ENCODE measurements around the gene SHPK. TPM values are rescaled to one million over a fixed set of nuclear protein-coding genes. Genes with fewer than 3 reads are reported as not detected.
A peak's percentile ranks its signal among the peaks of the same experiment; 100 is the strongest.
"Not testable (repeated sequence)": the region's sequence is repeated elsewhere in the genome, so short reads cannot be mapped to it uniquely, and the experiment has no call there.

Gene SHPK
- total RNA-seq, 1 experiment from 2014 or later = 41.2 TPM

- DNase-seq (ENCODE audit: low spot score) = no peak
- in situ Hi-C loops (cut with HindIII; ENCODE audit: low sequenced_read_pairs) = no loop called here
Measured at GRCh38 chr17:3596804-3597464, 39.1 kb downstream of the SHPK start.

GRCh38 chr17:3594976-3595375 is 41.1 kb downstream of the SHPK start:
- DNase-seq (ENCODE audit: low spot score) = no peak
- in situ Hi-C loops (cut with HindIII; ENCODE audit: low sequenced_read_pairs) = no loop called here

DNA sequence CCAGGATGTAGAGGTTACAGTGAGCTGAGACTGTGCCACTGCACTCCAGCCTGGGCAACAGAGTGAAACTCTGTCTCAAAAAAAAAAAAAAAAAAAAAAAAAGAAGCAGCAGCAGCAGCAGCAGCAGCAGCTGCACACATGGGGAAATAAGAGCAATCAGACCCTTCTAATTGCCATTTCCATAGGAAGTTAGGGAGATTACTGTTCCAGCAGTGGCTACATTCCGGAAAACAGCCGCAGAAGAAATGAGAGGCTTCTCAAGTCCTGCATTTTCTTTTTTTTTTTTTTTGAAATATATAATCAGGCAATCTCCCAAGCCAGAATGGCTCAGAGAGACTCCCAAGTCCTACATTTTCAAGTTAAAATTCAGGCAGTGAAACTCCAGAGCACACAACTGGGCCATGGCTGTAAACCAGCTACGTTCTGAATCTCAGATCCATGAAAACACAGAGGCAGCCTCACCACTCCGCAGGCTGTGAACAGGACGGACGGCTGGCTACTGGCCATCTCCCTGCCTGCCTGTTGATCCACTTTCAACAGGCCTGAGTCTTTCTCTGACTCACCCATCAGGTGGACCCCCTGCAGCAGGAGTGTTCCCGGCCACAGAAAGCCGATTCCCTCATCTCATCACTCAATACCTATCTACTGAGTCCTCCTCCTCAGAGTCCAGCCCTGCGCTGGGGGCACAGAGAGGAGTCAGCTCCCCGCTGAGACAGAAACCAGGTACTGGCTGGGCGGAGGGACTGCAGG is 41.8 kb downstream of the SHPK start:
- in situ Hi-C loops (cut with HindIII; ENCODE audit: low sequenced_read_pairs) = no loop called here
- DNase-seq (ENCODE audit: low spot score) = peak; percentile 66

DNA sequence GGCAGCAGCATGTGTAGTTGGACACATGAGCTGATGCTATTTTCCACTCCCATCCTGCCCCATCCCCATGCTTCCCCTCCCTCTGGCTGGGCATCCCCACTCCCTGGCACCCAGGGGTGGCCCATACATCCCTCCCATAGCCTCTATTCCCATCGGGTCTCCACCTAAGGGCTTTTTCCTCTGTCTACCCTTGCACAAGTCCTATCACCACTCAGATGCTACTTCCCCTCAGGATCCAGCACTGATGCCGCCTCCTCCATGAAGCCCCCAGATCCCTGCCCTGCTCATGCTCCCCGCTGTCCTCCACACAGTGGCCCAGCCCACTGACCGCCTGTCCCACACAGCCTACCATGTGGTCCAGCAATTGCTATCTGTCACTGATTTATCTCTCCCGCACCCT is 42.7 kb downstream of the SHPK start:
- no peak for DNase-seq (ENCODE audit: low spot score)
- in situ Hi-C loops (cut with HindIII; ENCODE audit: low sequenced_read_pairs) = no loop called here

DNA sequence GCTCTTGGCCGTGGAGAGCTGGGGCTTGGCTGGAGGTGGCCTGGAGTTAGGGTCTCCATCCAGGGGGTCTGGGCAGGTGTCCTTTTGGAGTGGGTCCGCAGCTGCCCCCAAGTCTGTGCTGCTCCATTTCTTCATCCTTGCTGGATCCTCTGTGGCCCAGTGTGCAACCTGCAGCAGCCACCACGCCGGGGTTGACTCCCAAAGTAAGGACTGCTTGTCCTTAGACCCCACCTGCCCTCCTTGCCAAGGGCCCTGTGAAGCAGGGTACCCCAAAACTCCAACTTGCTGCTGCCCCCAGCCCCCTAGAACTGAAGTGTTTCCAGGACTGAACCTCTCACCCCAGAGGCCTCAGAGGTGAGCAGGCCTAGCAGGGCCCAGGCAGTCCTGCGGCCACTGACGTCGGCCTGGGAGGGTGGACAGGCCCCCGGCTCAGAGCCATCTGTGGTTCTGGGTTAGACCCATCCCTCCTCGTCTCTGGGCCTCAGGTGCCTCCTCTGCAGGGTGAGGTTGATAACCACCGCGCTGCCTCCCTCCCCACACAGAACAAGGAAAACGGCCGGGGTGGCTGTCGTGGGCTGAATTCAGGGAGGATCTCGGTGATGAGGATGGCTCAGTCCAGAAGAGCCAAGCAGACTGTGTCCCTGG is 43.7 kb downstream of the SHPK start:
- in situ Hi-C loops (cut with HindIII; ENCODE audit: low sequenced_read_pairs) = no loop called here
- no peak for DNase-seq (ENCODE audit: low spot score)

DNA sequence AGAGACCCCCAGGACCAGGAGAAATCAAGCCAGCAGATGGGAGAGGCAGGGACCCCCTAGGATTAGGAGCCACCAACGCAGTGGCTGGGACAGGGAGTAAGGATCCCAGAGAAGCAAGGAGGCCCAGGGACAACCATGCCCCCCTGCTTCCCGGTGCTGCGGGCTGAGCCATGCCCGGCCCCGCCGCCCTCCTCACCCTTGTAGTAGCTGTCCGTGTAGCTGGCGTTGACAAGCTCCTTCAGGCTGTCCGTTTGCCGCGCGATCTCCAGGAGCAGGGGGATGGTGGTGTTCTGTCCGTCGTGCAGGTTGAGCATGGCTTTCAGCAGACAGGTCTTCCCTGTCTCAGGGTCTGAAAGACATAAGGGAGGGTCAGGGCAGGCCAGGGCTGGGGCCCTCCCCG is 45.3 kb downstream of the SHPK start:
- in situ Hi-C loops (cut with HindIII; ENCODE audit: low sequenced_read_pairs) = no loop called here
- DNase-seq (ENCODE audit: low spot score) = no peak

- DNase-seq (ENCODE audit: low spot score) = no peak
- in situ Hi-C loops (cut with HindIII; ENCODE audit: low sequenced_read_pairs) = no loop called here
Measured at GRCh38 chr17:3590231-3590630, 45.8 kb downstream of the SHPK start.

GRCh38 chr17:3589784-3590183 is 46.3 kb downstream of the SHPK start:
- no peak for DNase-seq (ENCODE audit: low spot score)
- in situ Hi-C loops (cut with HindIII; ENCODE audit: low sequenced_read_pairs) = no loop called here

- in situ Hi-C loops (cut with HindIII; ENCODE audit: low sequenced_read_pairs) = no loop called here
- no peak for DNase-seq (ENCODE audit: low spot score)
Measured at GRCh38 chr17:3585826-3586225, 50.2 kb downstream of the SHPK start.

- no peak for DNase-seq (ENCODE audit: low spot score)
Measured at GRCh38 chr17:3583456-3583855, 52.6 kb downstream of the SHPK start.

GRCh38 chr17:3582915-3583314 is 53.1 kb downstream of the SHPK start:
- no peak for DNase-seq (ENCODE audit: low spot score)
- in situ Hi-C loops (cut with HindIII; ENCODE audit: low sequenced_read_pairs) = no loop called here

More at GRCh38 chr17:3583456-3583855, 52.6 kb downstream of the SHPK start:
- in situ Hi-C loops (cut with HindIII; ENCODE audit: low sequenced_read_pairs) = no loop called here

GRCh38 chr17:3578667-3579066 is 57.4 kb downstream of the SHPK start:
- DNase-seq (ENCODE audit: low spot score); in situ Hi-C loops (cut with HindIII; ENCODE audit: low sequenced_read_pairs): not testable (repeated sequence)

- DNase-seq (ENCODE audit: low spot score) = peak; percentile 8
- in situ Hi-C loops (cut with HindIII; ENCODE audit: low sequenced_read_pairs) = no loop called here
Measured at GRCh38 chr17:3576970-3577369, 59.1 kb downstream of the SHPK start.

- in situ Hi-C loops (cut with HindIII; ENCODE audit: low sequenced_read_pairs) = no loop called here
- no peak for DNase-seq (ENCODE audit: low spot score)
Measured at GRCh38 chr17:3575511-3575910, 60.5 kb downstream of the SHPK start.

DNA sequence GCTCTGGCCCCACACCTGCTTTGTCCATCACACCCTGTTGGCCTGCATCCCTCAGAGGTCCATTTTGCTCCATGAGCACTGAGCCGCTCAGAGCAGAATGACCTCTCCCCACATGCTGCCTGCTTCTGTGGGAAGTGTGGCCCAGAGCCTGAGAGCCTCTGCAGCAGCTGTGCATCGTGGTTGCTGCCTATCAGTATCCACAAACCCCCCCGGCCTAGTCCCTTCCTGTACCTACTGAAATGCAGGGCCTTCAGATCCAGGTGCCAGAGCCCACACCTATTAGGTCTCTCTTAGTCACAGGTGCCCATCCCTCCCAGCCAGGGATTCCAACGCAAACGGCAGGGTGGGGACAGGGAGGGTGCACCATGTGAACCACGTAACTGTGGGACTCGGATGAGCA is 61.8 kb downstream of the SHPK start:
- in situ Hi-C loops (cut with HindIII; ENCODE audit: low sequenced_read_pairs) = no loop called here
- DNase-seq (ENCODE audit: low spot score) = no peak

- no peak for DNase-seq (ENCODE audit: low spot score)
- in situ Hi-C loops (cut with HindIII; ENCODE audit: low sequenced_read_pairs) = no loop called here
Measured at GRCh38 chr17:3573246-3574100, 62.6 kb downstream of the SHPK start.

DNA sequence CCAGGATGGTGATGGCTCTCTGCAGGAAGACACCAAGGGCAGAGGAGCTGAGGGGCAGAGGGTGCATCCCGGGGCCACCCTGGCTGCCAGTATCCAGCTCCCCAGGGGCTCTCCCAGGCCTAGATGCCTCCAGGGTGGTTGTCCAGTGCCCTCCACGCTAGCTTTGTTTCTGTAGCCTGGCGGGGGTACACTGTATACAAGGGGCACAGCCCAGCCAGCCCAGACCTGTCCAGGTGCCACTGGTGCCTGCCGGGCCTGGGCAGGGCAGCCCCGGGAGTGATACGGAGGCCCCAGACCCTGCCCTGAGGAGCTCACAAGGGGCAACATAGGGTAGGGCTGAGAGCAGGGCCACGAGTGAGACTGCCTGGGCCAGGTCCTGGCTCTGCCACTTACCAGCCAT is 63.8 kb downstream of the SHPK start:
- in situ Hi-C loops (cut with HindIII; ENCODE audit: low sequenced_read_pairs) = no loop called here
- no peak for DNase-seq (ENCODE audit: low spot score)

DNA sequence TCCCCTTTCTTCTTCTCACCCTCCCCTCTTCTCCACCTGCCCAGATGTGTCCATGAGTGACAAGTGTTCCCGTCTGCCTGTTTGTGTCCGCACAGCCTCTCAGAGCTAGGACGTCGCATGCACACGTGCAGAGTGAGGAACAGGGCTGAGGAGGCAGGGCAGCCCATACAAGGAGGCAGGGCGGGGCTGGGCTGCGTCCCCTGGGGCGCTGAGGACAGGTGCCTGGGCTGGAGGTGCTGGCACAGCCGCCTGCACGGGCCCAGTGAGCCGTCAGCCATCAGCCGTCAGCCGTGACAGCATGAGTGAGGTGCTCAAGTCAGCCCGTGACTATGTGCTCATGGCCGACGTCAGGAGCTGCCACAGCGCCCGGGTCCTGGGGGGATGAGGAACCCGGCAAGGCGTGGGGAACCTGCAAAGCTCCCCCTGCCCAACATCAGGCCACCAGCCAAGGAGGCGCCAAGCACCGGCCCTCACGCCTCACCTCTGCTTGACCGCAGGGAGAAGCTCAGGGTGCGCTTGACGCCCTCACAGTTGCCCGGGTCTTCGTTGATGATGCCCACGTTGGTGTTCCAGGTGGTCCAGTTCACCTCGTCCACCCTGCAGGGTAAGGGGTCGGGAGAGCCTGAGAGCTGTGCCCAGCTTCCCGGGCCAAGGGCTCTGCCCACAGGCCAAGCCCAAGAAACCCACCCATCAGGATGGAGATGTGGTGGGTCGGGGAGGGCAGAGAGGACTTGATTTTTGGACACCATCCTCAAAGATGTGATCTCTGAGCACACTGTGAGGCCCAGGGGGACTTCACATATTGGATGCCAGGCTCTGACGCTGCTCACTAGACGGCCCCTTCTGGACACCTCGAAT is 64.8 kb downstream of the SHPK start:
- in situ Hi-C loops (cut with HindIII; ENCODE audit: low sequenced_read_pairs) = no loop called here
- no peak for DNase-seq (ENCODE audit: low spot score)
